Measurements from ENCODE around the gene PCDHGB5.
"Not testable (repeated sequence)": the region's sequence is repeated elsewhere in the genome, so short reads cannot be mapped to it uniquely, and the experiment has no call there.

PCDHGB5 gene

DNA sequence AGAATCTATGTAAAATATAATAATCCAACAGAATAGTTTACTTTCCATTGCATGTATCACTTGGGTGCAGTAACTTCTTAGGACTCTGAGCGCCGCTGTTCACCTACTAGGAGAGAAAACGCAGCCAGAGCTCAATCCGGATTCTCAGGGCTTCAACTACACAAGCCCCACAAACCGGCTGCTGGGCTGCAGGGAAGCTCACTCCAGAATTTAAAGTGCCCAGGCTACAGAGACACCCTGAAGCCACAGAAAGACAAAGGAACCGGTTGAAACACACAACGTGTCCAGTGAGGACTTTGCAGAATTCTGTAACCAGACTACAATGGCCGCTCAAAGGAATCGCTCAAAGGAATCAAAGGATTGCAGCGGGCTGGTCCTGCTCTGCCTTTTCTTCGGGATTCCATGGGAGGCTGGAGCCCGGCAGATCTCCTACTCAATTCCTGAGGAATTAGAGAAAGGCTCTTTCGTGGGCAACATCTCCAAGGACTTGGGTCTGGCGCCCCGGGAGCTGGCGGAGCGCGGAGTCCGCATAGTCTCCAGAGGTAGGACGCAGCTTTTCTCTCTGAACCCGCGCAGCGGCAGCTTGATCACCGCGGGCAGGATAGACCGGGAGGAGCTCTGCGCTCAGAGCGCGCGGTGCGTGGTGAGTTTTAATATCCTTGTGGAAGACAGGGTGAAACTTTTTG, 15.2 kb downstream of the PCDHGB5 start, which contains the start of gene PCDHGA10:
Gene PCDHGA10, plus strand, starts transcription at position 134 of the 686 bp plus-strand sequence. Its CDS starts 189 bp downstream, at position 323.
- peak; percentile 58 for DNase-seq (ENCODE audit: low spot score)

GRCh38 chr5:141413540-141414069, 15.9 kb downstream of the PCDHGB5 start:
- DNase-seq (ENCODE audit: low spot score) = no peak

GRCh38 chr5:141414548-141415274, 17.0 kb downstream of the PCDHGB5 start:
- not testable (repeated sequence) for DNase-seq (ENCODE audit: low spot score)

- not testable (repeated sequence) for DNase-seq (ENCODE audit: low spot score)
These were observed 17.5 kb downstream of the PCDHGB5 start for GRCh38 chr5:141415275-141415618.

DNA sequence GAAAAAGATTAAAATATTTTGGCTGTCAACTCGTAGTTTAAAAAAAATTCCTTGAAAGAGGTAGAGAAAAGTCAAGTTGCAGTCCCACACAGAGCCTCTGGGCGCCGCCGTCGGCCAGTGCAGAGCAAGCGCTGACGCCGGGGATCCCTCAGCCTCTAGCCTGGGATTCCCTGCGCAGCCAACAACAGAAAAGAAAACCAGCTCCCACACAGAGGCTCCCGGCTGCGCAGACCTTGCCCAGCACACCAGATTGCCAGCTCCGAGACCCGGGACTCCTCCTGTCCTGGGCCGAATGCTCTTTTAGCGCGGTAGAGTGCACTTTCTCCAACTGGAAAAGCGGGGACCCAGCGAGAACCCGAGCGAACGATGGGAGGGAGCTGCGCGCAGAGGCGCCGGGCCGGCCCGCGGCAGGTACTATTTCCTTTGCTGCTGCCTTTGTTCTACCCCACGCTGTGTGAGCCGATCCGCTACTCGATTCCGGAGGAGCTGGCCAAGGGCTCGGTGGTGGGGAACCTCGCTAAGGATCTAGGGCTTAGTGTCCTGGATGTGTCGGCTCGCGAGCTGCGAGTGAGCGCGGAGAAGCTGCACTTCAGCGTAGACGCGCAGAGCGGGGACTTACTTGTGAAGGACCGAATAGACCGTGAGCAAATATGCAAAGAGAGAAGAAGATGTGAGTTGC, 19.9 kb downstream of the PCDHGB5 start, which contains the start of gene PCDHGB7:
Gene PCDHGB7, plus strand, starts transcription at position 184 of the 679 bp plus-strand sequence. Its CDS starts 183 bp downstream, at position 367.
- DNase-seq (ENCODE audit: low spot score) = peak; percentile 32

DNA sequence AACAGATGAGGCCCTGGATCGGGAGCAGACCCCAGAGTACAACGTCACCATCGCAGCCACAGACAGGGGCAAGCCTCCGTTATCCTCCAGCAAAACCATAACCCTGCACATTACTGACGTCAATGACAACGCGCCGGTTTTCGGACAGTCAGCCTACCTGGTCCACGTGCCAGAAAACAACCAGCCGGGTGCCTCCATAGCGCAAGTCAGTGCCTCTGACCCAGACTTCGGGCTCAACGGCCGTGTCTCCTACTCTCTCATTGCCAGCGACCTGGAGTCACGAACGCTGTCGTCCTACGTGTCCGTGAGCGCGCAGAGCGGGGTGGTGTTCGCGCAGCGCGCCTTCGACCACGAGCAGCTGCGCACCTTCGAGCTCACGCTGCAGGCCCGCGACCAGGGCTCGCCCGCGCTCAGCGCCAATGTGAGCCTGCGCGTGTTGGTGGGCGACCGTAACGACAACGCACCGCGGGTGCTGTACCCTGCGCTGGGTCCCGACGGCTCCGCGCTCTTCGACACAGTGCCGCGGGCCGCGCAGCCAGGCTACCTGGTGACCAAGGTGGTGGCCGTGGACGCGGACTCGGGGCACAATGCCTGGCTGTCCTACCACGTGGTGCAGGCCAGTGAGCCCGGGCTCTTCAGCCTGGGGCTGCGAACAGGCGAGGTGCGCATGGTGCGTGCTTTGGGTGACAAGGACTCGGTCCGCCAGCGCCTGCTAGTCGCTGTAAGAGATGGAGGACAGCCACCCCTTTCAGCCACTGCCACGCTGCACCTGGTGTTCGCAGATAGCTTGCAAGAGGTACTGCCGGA, 21.5 kb downstream of the PCDHGB5 start:
- DNase-seq (ENCODE audit: low spot score) = no peak

GRCh38 chr5:141420855-141421488, 23.2 kb downstream of the PCDHGB5 start, which contains the start of gene PCDHGA11:
Gene PCDHGA11, plus strand, starts transcription at chr5:141421051. Its CDS starts 177 bp downstream, at chr5:141421228.
- peak; percentile 42 for DNase-seq (ENCODE audit: low spot score)

- no peak for DNase-seq (ENCODE audit: low spot score)
These were observed 23.7 kb downstream of the PCDHGB5 start for GRCh38 chr5:141421489-141421855.

DNA sequence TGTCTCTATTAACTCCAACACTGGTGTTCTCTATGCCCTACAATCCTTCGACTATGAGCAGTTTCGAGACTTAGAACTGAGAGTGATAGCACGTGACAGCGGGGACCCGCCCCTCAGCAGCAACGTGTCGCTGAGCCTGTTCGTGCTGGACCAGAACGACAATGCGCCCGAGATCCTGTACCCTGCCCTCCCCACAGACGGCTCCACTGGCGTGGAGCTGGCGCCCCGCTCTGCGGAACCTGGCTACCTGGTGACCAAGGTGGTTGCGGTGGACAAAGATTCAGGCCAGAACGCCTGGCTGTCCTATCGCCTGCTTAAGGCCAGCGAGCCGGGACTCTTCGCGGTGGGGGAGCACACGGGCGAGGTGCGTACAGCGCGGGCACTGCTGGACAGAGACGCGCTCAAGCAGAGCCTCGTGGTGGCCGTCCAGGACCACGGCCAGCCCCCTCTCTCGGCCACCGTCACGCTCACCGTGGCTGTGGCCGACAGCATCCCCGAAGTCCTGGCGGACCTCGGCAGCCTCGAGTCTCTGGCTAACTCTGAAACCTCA, 25.1 kb downstream of the PCDHGB5 start:
- no peak for DNase-seq (ENCODE audit: low spot score)

- no peak for DNase-seq (ENCODE audit: low spot score)
These were observed 30.2 kb downstream of the PCDHGB5 start for GRCh38 chr5:141427783-141428426.

- no peak for DNase-seq (ENCODE audit: low spot score)
These were observed 32.8 kb downstream of the PCDHGB5 start, which contains the start of gene PCDHGA12 for GRCh38 chr5:141430332-141431113. Gene PCDHGA12, plus strand, starts transcription at chr5:141430507. Its CDS starts 253 bp downstream, at chr5:141430760.

DNA sequence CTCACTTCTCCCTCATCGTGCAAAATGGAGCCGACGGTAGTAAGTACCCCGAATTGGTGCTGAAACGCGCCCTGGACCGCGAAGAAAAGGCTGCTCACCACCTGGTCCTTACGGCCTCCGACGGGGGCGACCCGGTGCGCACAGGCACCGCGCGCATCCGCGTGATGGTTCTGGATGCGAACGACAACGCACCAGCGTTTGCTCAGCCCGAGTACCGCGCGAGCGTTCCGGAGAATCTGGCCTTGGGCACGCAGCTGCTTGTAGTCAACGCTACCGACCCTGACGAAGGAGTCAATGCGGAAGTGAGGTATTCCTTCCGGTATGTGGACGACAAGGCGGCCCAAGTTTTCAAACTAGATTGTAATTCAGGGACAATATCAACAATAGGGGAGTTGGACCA, 33.5 kb downstream of the PCDHGB5 start:
- no peak for DNase-seq (ENCODE audit: low spot score)

DNA sequence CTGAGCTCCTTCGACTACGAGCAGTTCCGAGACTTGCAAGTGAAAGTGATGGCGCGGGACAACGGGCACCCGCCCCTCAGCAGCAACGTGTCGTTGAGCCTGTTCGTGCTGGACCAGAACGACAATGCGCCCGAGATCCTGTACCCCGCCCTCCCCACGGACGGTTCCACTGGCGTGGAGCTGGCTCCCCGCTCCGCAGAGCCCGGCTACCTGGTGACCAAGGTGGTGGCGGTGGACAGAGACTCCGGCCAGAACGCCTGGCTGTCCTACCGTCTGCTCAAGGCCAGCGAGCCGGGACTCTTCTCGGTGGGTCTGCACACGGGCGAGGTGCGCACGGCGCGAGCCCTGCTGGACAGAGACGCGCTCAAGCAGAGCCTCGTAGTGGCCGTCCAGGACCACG, 34.6 kb downstream of the PCDHGB5 start:
- DNase-seq (ENCODE audit: low spot score) = not testable (repeated sequence)

GRCh38 chr5:141432726-141433125, 35.0 kb downstream of the PCDHGB5 start:
- DNase-seq (ENCODE audit: low spot score) = not testable (repeated sequence)

- DNase-seq (ENCODE audit: low spot score) = no peak
These were observed 36.3 kb downstream of the PCDHGB5 start for GRCh38 chr5:141434006-141434405.

DNA sequence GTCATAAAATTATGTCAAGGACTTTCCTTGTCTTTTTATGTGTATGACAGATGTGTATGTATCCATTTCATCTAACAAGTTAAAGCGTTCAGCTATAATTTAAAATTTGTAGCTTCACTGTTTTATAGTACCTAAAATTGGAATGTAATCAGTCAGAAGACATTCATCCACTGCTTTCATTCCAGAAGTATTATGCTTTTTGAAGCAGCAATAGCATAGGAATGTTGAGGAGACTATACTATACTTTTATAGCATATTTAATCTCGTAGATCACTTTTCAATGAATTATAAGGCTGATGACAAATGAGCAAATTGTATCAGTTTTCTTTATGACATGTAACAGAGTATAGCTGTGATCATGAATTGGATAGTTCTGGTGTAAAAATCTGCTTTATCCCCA, 39.5 kb downstream of the PCDHGB5 start:
- DNase-seq (ENCODE audit: low spot score) = no peak

- no peak for DNase-seq (ENCODE audit: low spot score)
These were observed 41.8 kb downstream of the PCDHGB5 start for GRCh38 chr5:141439411-141440141.

GRCh38 chr5:141440341-141440740, 42.6 kb downstream of the PCDHGB5 start:
- DNase-seq (ENCODE audit: low spot score) = no peak

Measured in CD4-positive, alpha-beta T cell treated with Interleukin-15 for 4 hours (primary cell).